Muscle of leg (tissue), 11 donors: ENCODE results near the gene TGM6. TPM values are rescaled to one million over a fixed set of nuclear protein-coding genes. Genes with fewer than 3 reads are reported as not detected.
"Not testable (repeated sequence)": the region's sequence is repeated elsewhere in the genome, so short reads cannot be mapped to it uniquely, and the experiment has no call there.

Experiments used
- DNase-seq: peaks from one replicate; pipeline ENCODE4 v3.0.0; 2013
- H3K27ac ChIP-seq: one replicate; pipeline ENCODE4 v1.5.1; 2013; ENCODE audit warnings: mild to moderate bottlenecking, low read length, control low read depth
- H3K27me3 ChIP-seq: one replicate; pipeline ENCODE4 v1.6.1; 2013; ENCODE audit warnings: low read length; ENCODE audit not compliant: control insufficient read depth, insufficient read depth
- H3K36me3 ChIP-seq: one replicate; pipeline ENCODE4 v1.6.1; 2013; ENCODE audit warnings: low read length; ENCODE audit not compliant: control insufficient read depth, insufficient read depth
- H3K4me1 ChIP-seq: one replicate; pipeline ENCODE4 v1.6.1; 2013; ENCODE audit warnings: low read length; ENCODE audit not compliant: control insufficient read depth, insufficient read depth
- H3K4me3 ChIP-seq: one replicate; pipeline ENCODE4 v1.5.1; 2013; ENCODE audit warnings: low read length, control low read depth
- H3K9me3 ChIP-seq: replicated peaks from 2 replicates; pipeline ENCODE4 v1.6.1; 2013; ENCODE audit warnings: low read depth, low read length; ENCODE audit not compliant: control insufficient read depth
- WGBS: methylation state at CpG from one replicate; pipeline ENCODE4 v1.1.5; 2013; ENCODE audit warnings: missing lambda C conversion rate; ENCODE audit not compliant: insufficient coverage; 5-methylcytosine and 5-hydroxymethylcytosine counted together
- polyA plus RNA-seq, 8 donors: library from polyadenylated mRNA; unstranded; fragments of 120-200 nt; gene quantifications; one replicate each; pipeline versions ENCODE4 v1.2.1 to v1.2.3, GENCODE V29; 2013; ENCODE audit warnings: inconsistent platforms in 1 of 8, low replicate concordance in 1 of 8; ENCODE audit not compliant: insufficient read length in 8 of 8, insufficient read depth in 1 of 8
- total RNA-seq: library from RNA; stranded (reverse); fragments of 120-200 nt; gene quantifications from one replicate; pipeline ENCODE4 v1.2.4, GENCODE V29; 2013

Gene TGM6
- total and polyA plus RNA-seq, 9 donors: not detected

GRCh38 chr20:2407355-2407754 is 26.7 kb downstream of the TGM6 start:
- not testable (repeated sequence) for DNase-seq, H3K27me3 ChIP-seq, H3K4me1 ChIP-seq, H3K27ac ChIP-seq, H3K4me3 ChIP-seq, H3K9me3 ChIP-seq, H3K36me3 ChIP-seq
- WGBS: 64% methylated on average over 1 of the region's 7 CpGs

- WGBS: no CpG with 5 or more reads among the region's 1 CpG
- Histone ChIP-seq H3K36me3 (no peaks in the 10 kb centered on the region), H3K4me3 (no peak overlapping the region), H3K27ac (no peak overlapping the region), H3K9me3 (peaks cover 9% of the 10 kb centered on the region), H3K27me3 (peaks cover 9% of the 10 kb centered on the region), H3K4me1 (no peaks in the 10 kb centered on the region)
- DNase-seq: no peak
Measured at GRCh38 chr20:2408111-2408510, 27.4 kb downstream of the TGM6 start.

- no peaks in the 10 kb centered on the region for H3K9me3 ChIP-seq
- no peak overlapping the region for H3K27ac ChIP-seq
- peaks cover 10% of the 10 kb centered on the region for H3K27me3 ChIP-seq
- no peaks in the 10 kb centered on the region for H3K4me1 ChIP-seq
- no peak overlapping the region for H3K4me3 ChIP-seq
- no peak for DNase-seq
- H3K36me3 ChIP-seq: no peaks in the 10 kb centered on the region
- 95% methylated on average over 3 of the region's 6 CpGs for WGBS
Measured at GRCh38 chr20:2416541-2417212, 36.0 kb downstream of the TGM6 start.

- Histone ChIP-seq H3K4me3 (no peak overlapping the region), H3K9me3 (no peaks in the 10 kb centered on the region), H3K36me3 (no peaks in the 10 kb centered on the region), H3K4me1 (no peaks in the 10 kb centered on the region), H3K27me3 (peaks cover 10% of the 10 kb centered on the region), H3K27ac (no peak overlapping the region)
- DNase-seq: no peak
- 88% methylated on average over 14 of the region's 14 CpGs for WGBS
Measured at GRCh38 chr20:2417213-2417541, 36.5 kb downstream of the TGM6 start.

GRCh38 chr20:2418388-2418787 is 37.7 kb downstream of the TGM6 start:
- H3K9me3 ChIP-seq: no peaks in the 10 kb centered on the region
- H3K36me3 ChIP-seq: no peaks in the 10 kb centered on the region
- WGBS: 80% methylated on average over 1 of the region's 2 CpGs
- no peaks in the 10 kb centered on the region for H3K4me1 ChIP-seq
- no peak overlapping the region for H3K4me3 ChIP-seq
- peaks cover 7% of the 10 kb centered on the region for H3K27me3 ChIP-seq
- DNase-seq: no peak
- H3K27ac ChIP-seq: no peak overlapping the region

GRCh38 chr20:2420510-2420909 is 39.8 kb downstream of the TGM6 start:
- WGBS: no CpG with 5 or more reads among the region's 1 CpG
- Histone ChIP-seq H3K27ac (no peak overlapping the region), H3K27me3 (peaks cover 8% of the 10 kb centered on the region), H3K4me1 (no peaks in the 10 kb centered on the region), H3K4me3 (no peak overlapping the region), H3K36me3 (no peaks in the 10 kb centered on the region), H3K9me3 (no peaks in the 10 kb centered on the region)
- no peak for DNase-seq

- Histone ChIP-seq H3K4me1 (no peaks in the 10 kb centered on the region), H3K36me3 (no peaks in the 10 kb centered on the region), H3K9me3 (no peaks in the 10 kb centered on the region), H3K27ac (no peak overlapping the region), H3K27me3 (peaks cover 7% of the 10 kb centered on the region), H3K4me3 (no peak overlapping the region)
- DNase-seq: no peak
- WGBS: no CpG with 5 or more reads among the region's 5 CpGs
Measured at GRCh38 chr20:2421247-2421646, 40.5 kb downstream of the TGM6 start.

GRCh38 chr20:2429051-2429450 is 48.4 kb downstream of the TGM6 start:
- H3K9me3 ChIP-seq: no peaks in the 10 kb centered on the region
- H3K4me3 ChIP-seq: no peak overlapping the region
- H3K4me1 ChIP-seq: no peaks in the 10 kb centered on the region
- DNase-seq: no peak
- no peak overlapping the region for H3K27ac ChIP-seq
- no peaks in the 10 kb centered on the region for H3K36me3 ChIP-seq
- no CpG with 5 or more reads among the region's 6 CpGs for WGBS
- H3K27me3 ChIP-seq: peaks cover 5% of the 10 kb centered on the region

- no CpG with 5 or more reads among the region's 4 CpGs for WGBS
Measured at GRCh38 chr20:2430538-2430937, 49.8 kb downstream of the TGM6 start.

GRCh38 chr20:2431185-2431584 is 50.5 kb downstream of the TGM6 start:
- no peak for DNase-seq
- H3K36me3 ChIP-seq: no peaks in the 10 kb centered on the region
- no peaks in the 10 kb centered on the region for H3K9me3 ChIP-seq
- WGBS: no CpG with 5 or more reads among the region's 1 CpG
- H3K27ac ChIP-seq: no peak overlapping the region
- H3K4me3 ChIP-seq: no peak overlapping the region
- H3K4me1 ChIP-seq: no peaks in the 10 kb centered on the region
- H3K27me3 ChIP-seq: peaks cover 2% of the 10 kb centered on the region

More at GRCh38 chr20:2430538-2430937, 49.8 kb downstream of the TGM6 start:
- Histone ChIP-seq H3K27ac (no peak overlapping the region), H3K36me3 (no peaks in the 10 kb centered on the region), H3K4me3 (no peak overlapping the region), H3K4me1 (no peaks in the 10 kb centered on the region), H3K27me3 (peaks cover 2% of the 10 kb centered on the region), H3K9me3 (no peaks in the 10 kb centered on the region)
- DNase-seq: no peak

GRCh38 chr20:2446845-2447244 is 66.1 kb downstream of the TGM6 start:
- Histone ChIP-seq H3K36me3 (no peaks in the 10 kb centered on the region), H3K27me3 (no peaks in the 10 kb centered on the region), H3K4me3 (no peak overlapping the region), H3K9me3 (no peaks in the 10 kb centered on the region), H3K4me1 (no peaks in the 10 kb centered on the region), H3K27ac (no peak overlapping the region)
- no peak for DNase-seq
- 45% methylated on average over 4 of the region's 4 CpGs for WGBS
